Stimulated activated CD4-positive, alpha-beta T cell treated with anti-CD3 and anti-CD28 coated beads, TNF-alpha, amount 100 ng/mL, for 1 hour (primary cell): ENCODE measurements around the gene IL36A.
A peak's percentile ranks its signal among the peaks of the same experiment; 100 is the strongest.

Source experiments
- DNase-seq, 3 donors: peaks; one replicate each; pipeline ENCODE4 v3.0.0-alpha.2; 2020; ENCODE audit warnings: low read depth in 3 of 3, low spot score in 1 of 3

Gene IL36A

GRCh38 chr2:113005030-113005509 is at the start of gene IL36A:
IL36A (plus strand) TSS chr2:113005459; CDS start chr2:113005872, 413 bp downstream.
- DNase-seq, result no peak

GRCh38 chr2:112957511-112957910 is 47.7 kb upstream of the IL36A start:
- no peak for DNase-seq

GRCh38 chr2:112958428-112959108 is 46.7 kb upstream of the IL36A start:
- no peak for DNase-seq

- DNase-seq, result no peak
Observed at GRCh38 chr2:112959109-112959812, 46.0 kb upstream of the IL36A start.

GRCh38 chr2:112960230-112960825 is 44.9 kb upstream of the IL36A start:
- no peak for DNase-seq

- no peak for DNase-seq
Observed at GRCh38 chr2:112962308-112963175, 42.7 kb upstream of the IL36A start.

GRCh38 chr2:112967023-112967422 is 38.2 kb upstream of the IL36A start:
- no peak for DNase-seq

GRCh38 chr2:112972423-112973086 is 32.7 kb upstream of the IL36A start:
- no peak for DNase-seq

- no peak for DNase-seq
Observed at GRCh38 chr2:112973156-112973555, 32.1 kb upstream of the IL36A start.

GRCh38 chr2:112977559-112978056 is 27.7 kb upstream of the IL36A start, which contains the start of gene IL36G:
IL36G (plus strand) TSS chr2:112978006; CDS start chr2:112978639, 633 bp downstream.
- no peak for DNase-seq

GRCh38 chr2:112979731-112980130 is 25.5 kb upstream of the IL36A start:
- no peak for DNase-seq

- DNase-seq, result no peak
Observed at GRCh38 chr2:112980537-112980936, 24.7 kb upstream of the IL36A start.

- DNase-seq, result no peak
Observed at GRCh38 chr2:112985090-112985489, 20.2 kb upstream of the IL36A start.

GRCh38 chr2:112989611-112990010 is 15.6 kb upstream of the IL36A start:
- DNase-seq, result no peak

- DNase-seq, result no peak
Observed at GRCh38 chr2:112993831-112994230, 11.4 kb upstream of the IL36A start.

- DNase-seq, result no peak
Observed at GRCh38 chr2:112994648-112995047, 10.6 kb upstream of the IL36A start.

- DNase-seq, result no peak
Observed at GRCh38 chr2:112995346-112995920, 9.8 kb upstream of the IL36A start.

- DNase-seq, result peak; percentile 31 to 48 (median 43)
Observed at GRCh38 chr2:112996635-112997034, 8.6 kb upstream of the IL36A start.

GRCh38 chr2:112997151-112997550 is 8.1 kb upstream of the IL36A start:
- DNase-seq, result no peak

- DNase-seq, result no peak
Observed at GRCh38 chr2:113000436-113000835, 4.8 kb upstream of the IL36A start.
